HEK293T (cell line): ENCODE measurements around the gene ACTR3.
A peak's percentile ranks its signal among the peaks of the same experiment; 100 is the strongest.

ENCODE experiments used
- ELF4 ChIP-seq: fragments of 450-650 bp; IDR thresholded peaks from 2 replicates; pipeline ENCODE4 v1.6.1; 2017; ENCODE audit warnings: antibody characterized with exemption
- SP1 ChIP-seq: fragments of 450-650 bp; IDR thresholded peaks from 2 replicates; pipeline ENCODE4 v1.6.1; 2017
- SUZ12 ChIP-seq: fragments of 450-650 bp; IDR thresholded peaks from 2 replicates; pipeline ENCODE4 v1.6.1; 2016; ENCODE audit warnings: mild to moderate bottlenecking
- ZNF384 ChIP-seq: fragments of 450-650 bp; IDR thresholded peaks from 2 replicates; pipeline ENCODE4 v1.6.1; 2016

GRCh38 chr2:113891265-113891959 is 1.5 kb downstream of the ACTR3 start:
- TF ChIP-seq SUZ12: no peak
- TF ChIP-seq ELF4: no peak
- TF ChIP-seq SP1: no peak
- TF ChIP-seq ZNF384: peak; percentile 68
